Measurements from ENCODE around the gene COL7A1. TPM values are rescaled to one million over a fixed set of nuclear protein-coding genes. Genes with fewer than 3 reads are reported as not detected.

COL7A1 gene
- total RNA-seq, 1 donor from 2014 or later: 173 TPM

- no peak for TF ChIP-seq CTCF (IDR thresholded peaks at IDR 0.05; ENCODE audit: insufficient read depth, low read length, severe bottlenecking)
- DNase-seq (ENCODE audit: low read depth) (no peak), FAIRE-seq (no peak)
- Histone ChIP-seq H3K4me3 (ENCODE audit: low read depth, low read length) (no peak overlapping the region), H3K36me3 (ENCODE audit: control insufficient read depth, insufficient read depth, low read length) (peaks cover 31% of the 10 kb centered on the region), H3K27me3 (ENCODE audit: control insufficient read depth, insufficient read depth, low read length) (no peaks in the 10 kb centered on the region)
Observed at GRCh38 chr3:48597408-48597800, 2.3 kb upstream of the COL7A1 start.

- DNase-seq (ENCODE audit: low read depth) (no peak), FAIRE-seq (no peak)
- Histone ChIP-seq H3K27me3 (ENCODE audit: control insufficient read depth, insufficient read depth, low read length) (no peaks in the 10 kb centered on the region), H3K36me3 (ENCODE audit: control insufficient read depth, insufficient read depth, low read length) (peaks cover 37% of the 10 kb centered on the region), H3K4me3 (ENCODE audit: low read depth, low read length) (no peak overlapping the region)
- TF ChIP-seq CTCF (IDR thresholded peaks at IDR 0.05; ENCODE audit: insufficient read depth, low read length, severe bottlenecking): no peak
Observed at GRCh38 chr3:48596676-48597407, 1.7 kb upstream of the COL7A1 start.

- no peak for TF ChIP-seq CTCF (IDR thresholded peaks at IDR 0.05; ENCODE audit: insufficient read depth, low read length, severe bottlenecking)
- H3K27me3 ChIP-seq (ENCODE audit: control insufficient read depth, insufficient read depth, low read length): no peaks in the 10 kb centered on the region
- H3K4me3 ChIP-seq (ENCODE audit: low read depth, low read length): no peak overlapping the region
- H3K36me3 ChIP-seq (ENCODE audit: control insufficient read depth, insufficient read depth, low read length): peaks cover 37% of the 10 kb centered on the region
- DNase-seq (ENCODE audit: low read depth) (no peak), FAIRE-seq (no peak)
Observed at GRCh38 chr3:48596157-48596556, 1.0 kb upstream of the COL7A1 start.

GRCh38 chr3:48595526-48596121, 495 bp upstream of the COL7A1 start:
- Histone ChIP-seq H3K36me3 (ENCODE audit: control insufficient read depth, insufficient read depth, low read length) (peaks cover 37% of the 10 kb centered on the region), H3K27me3 (ENCODE audit: control insufficient read depth, insufficient read depth, low read length) (no peaks in the 10 kb centered on the region), H3K4me3 (ENCODE audit: low read depth, low read length) (peak overlapping the region; percentile 50)
- FAIRE-seq: peak; percentile 84
- peak; percentile 95 for DNase-seq (ENCODE audit: low read depth)
- no peak for TF ChIP-seq CTCF (IDR thresholded peaks at IDR 0.05; ENCODE audit: insufficient read depth, low read length, severe bottlenecking)

GRCh38 chr3:48594417-48595049, 596 bp downstream of the COL7A1 start:
- Histone ChIP-seq H3K36me3 (ENCODE audit: control insufficient read depth, insufficient read depth, low read length) (peaks cover 43% of the 10 kb centered on the region), H3K4me3 (ENCODE audit: low read depth, low read length) (peak overlapping the region; percentile 50), H3K27me3 (ENCODE audit: control insufficient read depth, insufficient read depth, low read length) (no peaks in the 10 kb centered on the region)
- FAIRE-seq (no peak), DNase-seq (ENCODE audit: low read depth) (no peak)
- no peak for TF ChIP-seq CTCF (IDR thresholded peaks at IDR 0.05; ENCODE audit: insufficient read depth, low read length, severe bottlenecking)
